Measurements from ENCODE around the gene LRCH1.

DNA sequence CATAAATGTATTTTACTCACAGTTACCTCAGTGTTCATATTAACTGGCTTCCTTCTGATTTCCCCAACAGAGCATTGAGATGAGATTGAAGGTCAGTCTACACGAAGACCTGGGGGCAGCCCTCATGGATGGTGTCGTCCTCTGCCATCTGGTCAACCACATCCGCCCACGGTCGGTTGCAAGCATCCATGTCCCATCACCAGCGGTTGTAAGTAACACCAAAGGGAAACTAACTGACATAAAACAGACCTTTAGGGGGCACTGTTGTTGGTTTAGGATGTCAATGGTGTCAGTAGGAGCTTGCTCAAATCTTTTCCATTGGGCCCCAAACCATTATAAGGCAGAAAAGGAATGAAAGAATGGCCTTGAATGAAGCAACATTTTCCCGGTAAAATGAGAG lies 175.8 kb downstream of the LRCH1 start:
- TF ChIP-seq BHLHE40 (IDR thresholded peaks at IDR 0.05; ENCODE audit: borderline replicate concordance) (no peak), ELF4 (IDR thresholded peaks at IDR 0.05) (no peak), SUZ12 (IDR thresholded peaks at IDR 0.05) (no peak), FOXM1 (IDR thresholded peaks at IDR 0.05; ENCODE audit: borderline replicate concordance) (no peak), NFRKB (IDR thresholded peaks at IDR 0.05) (no peak), HDGF (IDR thresholded peaks at IDR 0.05; ENCODE audit: borderline replicate concordance) (no peak), ZNF384 (IDR thresholded peaks at IDR 0.05) (no peak), SP1 (IDR thresholded peaks at IDR 0.05) (no peak), FOXK2 (IDR thresholded peaks at IDR 0.05) (no peak), PKNOX1 (IDR thresholded peaks at IDR 0.05) (no peak), CTBP1 (IDR thresholded peaks at IDR 0.05; ENCODE audit: borderline replicate concordance) (no peak)

All from HEK293T (cell line).